HepG2 (cell line): ENCODE data around the gene CHST3. TPM values are rescaled to one million over a fixed set of nuclear protein-coding genes. Genes with fewer than 3 reads are reported as not detected.

Experiments used
- CAMTA2 ChIP-seq: sonication (generic); formaldehyde crosslinking; IDR thresholded peaks from 2 replicates; pipeline ENCODE4 v1.4.0; 2020; ENCODE audit warnings: mild to moderate bottlenecking, missing genetic modification reagents, borderline replicate concordance
- CBX5 ChIP-seq: sonication (generic); formaldehyde crosslinking; IDR thresholded peaks from 2 replicates; pipeline ENCODE4 v1.4.0; 2020; ENCODE audit warnings: missing genetic modification reagents, borderline replicate concordance
- GATAD1 ChIP-seq: IDR thresholded peaks from 2 replicates; pipeline ENCODE4 v1.6.1; 2016; ENCODE audit warnings: missing genetic modification reagents, missing compliant biosample characterization
- GMEB2 ChIP-seq: IDR thresholded peaks from 2 replicates; pipeline ENCODE4 v1.6.1; 2016; ENCODE audit warnings: missing biosample characterization, missing genetic modification reagents, low read depth
- HES4 ChIP-seq: sonication (generic); formaldehyde crosslinking; IDR thresholded peaks from 2 replicates; pipeline ENCODE4 v1.9.0; 2021; ENCODE audit warnings: mild to moderate bottlenecking, missing genetic modification reagents, borderline replicate concordance
- HMGXB3 ChIP-seq: sonication (generic); formaldehyde crosslinking; IDR thresholded peaks from 2 replicates; pipeline ENCODE4 v1.4.0; 2020; ENCODE audit warnings: missing genetic modification reagents, borderline replicate concordance
- HNRNPK ChIP-seq: fragments of 200-400 bp; formaldehyde crosslinking; IDR thresholded peaks from 2 replicates; pipeline ENCODE4 v1.6.1; 2018; ENCODE audit warnings: low read length, low read depth, moderate library complexity, mild to moderate bottlenecking; ENCODE audit not compliant: poor library complexity, severe bottlenecking
- KDM1A ChIP-seq: IDR thresholded peaks from 2 replicates; pipeline ENCODE4 v1.6.1; 2016; ENCODE audit warnings: missing compliant biosample characterization
- KDM2A ChIP-seq: sonication (generic); formaldehyde crosslinking; IDR thresholded peaks from 2 replicates; pipeline ENCODE4 v1.4.0; 2020; ENCODE audit warnings: low read depth, missing genetic modification reagents, borderline replicate concordance
- KDM3A ChIP-seq: IDR thresholded peaks from 2 replicates; pipeline ENCODE4 v1.6.1; 2018; ENCODE audit warnings: low read depth, missing compliant biosample characterization
- NFIC ChIP-seq: IDR thresholded peaks from 2 replicates; pipeline ENCODE4 v1.6.1; 2012; ENCODE audit warnings: mild to moderate bottlenecking, low read length, inconsistent platforms
- PHF8 ChIP-seq: sonication (generic); formaldehyde crosslinking; IDR thresholded peaks from 2 replicates; pipeline ENCODE4 v1.5.0; 2020; ENCODE audit warnings: missing genetic modification reagents
- POLR2AphosphoS2 ChIP-seq: IDR thresholded peaks from 2 replicates; pipeline ENCODE4 v1.6.1; 2011; ENCODE audit warnings: low read depth, low read length, improper control_type of control experiment
- POLR2G ChIP-seq: fragments of 200-400 bp; formaldehyde crosslinking; IDR thresholded peaks from 2 replicates; pipeline ENCODE4 v1.6.1; 2018; ENCODE audit warnings: mild to moderate bottlenecking, low read depth, low read length, moderate library complexity
- SNRNP70 ChIP-seq: fragments of 200-400 bp; formaldehyde crosslinking; IDR thresholded peaks from 2 replicates; pipeline ENCODE4 v1.6.1; 2017; ENCODE audit warnings: mild to moderate bottlenecking, low read depth, low read length, moderate library complexity
- SOX6 ChIP-seq, 2 experiments: fragments of 450-650 bp in 1 of 2; sonication (generic) in 1 of 2; formaldehyde crosslinking in 1 of 2; IDR thresholded peaks; 2 replicates each; pipeline versions ENCODE4 v1.4.0 to v1.6.1; 2017 to 2020; ENCODE audit warnings: antibody characterized with exemption in 1 of 2, mild to moderate bottlenecking in 1 of 2, missing genetic modification reagents in 1 of 2
- SRY ChIP-seq: sonication (generic); formaldehyde crosslinking; IDR thresholded peaks from 2 replicates; pipeline ENCODE4 v1.8.0; 2022; ENCODE audit warnings: mild to moderate bottlenecking, missing genetic modification reagents
- TAF1 ChIP-seq: sonication (generic); formaldehyde crosslinking; IDR thresholded peaks from 2 replicates; pipeline ENCODE4 v1.4.0; 2020; ENCODE audit warnings: missing genetic modification reagents
- ZFX ChIP-seq: sonication (generic); formaldehyde crosslinking; IDR thresholded peaks from 2 replicates; pipeline ENCODE4 v1.4.0; 2020; ENCODE audit warnings: mild to moderate bottlenecking, low read depth, missing genetic modification reagents, moderate library complexity
- ZFY ChIP-seq: sonication (generic); formaldehyde crosslinking; IDR thresholded peaks from 2 replicates; pipeline ENCODE4 v1.4.0; 2020; ENCODE audit warnings: missing genetic modification reagents
- ZNF446 ChIP-seq: sonication (generic); formaldehyde crosslinking; IDR thresholded peaks from 2 replicates; pipeline ENCODE4 v1.5.0; 2020; ENCODE audit warnings: mild to moderate bottlenecking, missing genetic modification reagents
- ZNF691 ChIP-seq: sonication (generic); formaldehyde crosslinking; IDR thresholded peaks from 2 replicates; pipeline ENCODE4 v1.4.0; 2020; ENCODE audit warnings: missing genetic modification reagents, low read depth, mild to moderate bottlenecking, borderline replicate concordance
- ZNF788 ChIP-seq: sonication (generic); formaldehyde crosslinking; IDR thresholded peaks from 2 replicates; pipeline ENCODE4 v1.5.0; 2020; ENCODE audit warnings: mild to moderate bottlenecking, missing genetic modification reagents, borderline replicate concordance
- ZSCAN20 ChIP-seq: sonication (generic); formaldehyde crosslinking; IDR thresholded peaks from 2 replicates; pipeline ENCODE4 v1.4.0; 2020; ENCODE audit warnings: missing genetic modification reagents, mild to moderate bottlenecking, borderline replicate concordance
- polyA plus RNA-seq, 8 experiments: library from polyadenylated mRNA; depleted of rRNA in 3 of 8; stranded (reverse) in 7 of 8; unstranded in 1 of 8; fragments of >200 nt; fragmentation: Illumina TruSeq in 4 of 8; extraction: Trizol in 4 of 8; gene quantifications; 2 replicates each; pipeline versions ENCODE4 v1.2.1 to v1.2.3, GENCODE V29; 2011 to 2016; ENCODE audit warnings: low read depth in 4 of 8, missing spikeins in 1 of 8, mixed read lengths in 1 of 8; ENCODE audit not compliant: insufficient read depth in 1 of 8
- total RNA-seq, 5 experiments: library from RNA; depleted of rRNA; stranded (reverse); fragments of >200 nt; fragmentation: Illumina TruSeq; extraction: Trizol; gene quantifications; 2 replicates each; pipeline ENCODE4 v1.2.3, GENCODE V29; 2016; ENCODE audit warnings: low read depth in 1 of 5

The CHST3 gene
- total and polyA plus RNA-seq, 2 of the 13 experiments (the other 11 are each of a cell fraction or from before 2014, with no cell fraction given): 7.2 to 18.7 TPM

GRCh38 chr10:71964098-71964742 is at the start of gene CHST3 (continued):
- TF ChIP-seq SOX6 (IDR thresholded peaks at IDR 0.05) (no peak), SOX6 (CRISPR knock-in tag; IDR thresholded peaks at IDR 0.05) (no peak), ZNF788 (0 out of 2 replicates have a peak, but pooled peaks have one; percentile 44), POLR2G (peak; percentile 56; the same call in 1 of the 2 replicates), ZNF691 (CRISPR knock-in tag) (no peak), NFIC (no peak; the same call in 1 of the 2 replicates), KDM3A (CRISPR knock-in tag) (0 out of 2 replicates have a peak, but pooled peaks have one; percentile 7), KDM1A (CRISPR knock-in tag) (no peak), SNRNP70 (no peak), HMGXB3 (CRISPR knock-in tag) (no peak), GATAD1 (CRISPR knock-in tag) (no peak), GMEB2 (CRISPR knock-in tag) (no peak), ZNF446 (peak; percentile 64; the same call in 1 of the 2 replicates), ZFY (CRISPR knock-in tag) (peak; percentile 72), PHF8 (CRISPR knock-in tag) (peak; percentile 61; the same call in 1 of the 2 replicates), ZFX (CRISPR knock-in tag) (peak; percentile 63), POLR2AphosphoS2 (no peak), CAMTA2 (no peak), TAF1 (CRISPR knock-in tag) (peak; percentile 42; the same call in 1 of the 2 replicates), KDM2A (peak; percentile 47; the same call in 1 of the 2 replicates), HNRNPK (peak; percentile 98), SRY (CRISPR knock-in tag) (0 out of 2 replicates have a peak, but pooled peaks have one; percentile 28), CBX5 (CRISPR knock-in tag) (no peak), ZSCAN20 (CRISPR knock-in tag) (no peak), HES4 (CRISPR knock-in tag) (0 out of 2 replicates have a peak, but pooled peaks have one; percentile 60)
